A673 (cell line): Measurements from ENCODE around the gene RMND1. TPM values are rescaled to one million over a fixed set of nuclear protein-coding genes. Genes with fewer than 3 reads are reported as not detected.
A peak's percentile ranks its signal among the peaks of the same experiment; 100 is the strongest.

ENCODE experiments used
- BruUV-seq: library from RNA; stranded (reverse); fragments of 400-500 nt; replicated peaks from 2 replicates; lab custom pipeline; 2021; lab: Mats Ljungman, UMichigan
- CTCF ChIA-PET: fragments of 300-600 bp; sonication (Branson Sonifier 250); formaldehyde crosslinking; loops from one replicate; lab custom pipeline; 2022; ENCODE audit warnings: antibody characterized with exemption; lab: Charles Lee
- POLR2A ChIA-PET: fragments of 300-600 bp; sonication (Branson Sonifier 250); formaldehyde crosslinking; loops from one replicate; lab custom pipeline; 2022; ENCODE audit warnings: antibody characterized with exemption; ENCODE audit not compliant: low non-redundant PET; lab: Charles Lee
- DNase-seq: peaks from one replicate; pipeline ENCODE4 v3.0.0-alpha.2; 2015; ENCODE audit warnings: low spot score
- H3K27ac ChIP-seq: fragments of 200-600 bp; sonication (generic); 2 replicates; pipeline ENCODE4 v1.5.1; 2016; ENCODE audit warnings: mixed run types, low read depth, mild to moderate bottlenecking, mixed read lengths, antibody characterized with exemption, low read length; ENCODE audit not compliant: poor library complexity, severe bottlenecking
- H3K27me3 ChIP-seq: fragments of 200-600 bp; sonication (generic); replicated peaks from 2 replicates; pipeline ENCODE4 v1.6.1; 2017; ENCODE audit warnings: mixed run types, low read depth, mild to moderate bottlenecking, mixed read lengths, antibody characterized with exemption, low read length; ENCODE audit not compliant: insufficient read depth, poor library complexity
- H3K36me3 ChIP-seq: fragments of 200-600 bp; sonication (generic); 2 replicates; pipeline ENCODE4 v1.6.1; 2016; ENCODE audit warnings: mixed run types, mild to moderate bottlenecking, mixed read lengths, antibody characterized with exemption, low read length; ENCODE audit not compliant: insufficient read depth, poor library complexity, severe bottlenecking
- H3K4me1 ChIP-seq: fragments of 200-600 bp; sonication (generic); 2 replicates; pipeline ENCODE4 v1.6.1; 2017; ENCODE audit warnings: mixed run types, mild to moderate bottlenecking, mixed read lengths, antibody characterized with exemption, low read length; ENCODE audit not compliant: insufficient read depth, poor library complexity, severe bottlenecking
- H3K4me3 ChIP-seq: fragments of 200-600 bp; sonication (generic); 2 replicates; pipeline ENCODE4 v1.5.1; 2016; ENCODE audit warnings: low read depth, mixed run types, mild to moderate bottlenecking, mixed read lengths, low read length; ENCODE audit not compliant: poor library complexity, severe bottlenecking
- H3K9me3 ChIP-seq: fragments of 200-600 bp; sonication (generic); 2 replicates; pipeline ENCODE4 v1.6.1; 2016; ENCODE audit warnings: mixed run types, low read depth, mild to moderate bottlenecking, mixed read lengths, antibody characterized with exemption, low read length; ENCODE audit not compliant: poor library complexity, severe bottlenecking
- CTCF ChIP-seq: fragments of 300-800, 200-600 bp; sonication (generic); conservative IDR thresholded peaks from 2 replicates; pipeline ENCODE4 v1.5.1; 2017; ENCODE audit warnings: low read depth, mild to moderate bottlenecking, antibody characterized with exemption, low read length, moderate library complexity, mixed read lengths
- EZH2 ChIP-seq: fragments of 200-600 bp; sonication (generic); IDR thresholded peaks from 2 replicates; pipeline ENCODE4 v1.6.1; 2017; ENCODE audit warnings: borderline replicate concordance, low read depth, mild to moderate bottlenecking, mixed read lengths, antibody characterized with exemption, low read length; ENCODE audit not compliant: poor library complexity, severe bottlenecking
- intact Hi-C: fragments of 100-400 bp; cut with micrococcal nuclease; formaldehyde crosslinking; loops from one replicate; pipeline ENCODE4 v1.10.0; 2022; ENCODE audit not compliant: unreplicated experiment
- total RNA-seq: library from RNA; stranded (reverse); gene quantifications from 2 replicates; pipeline ENCODE4 v1.2.3, GENCODE V29; 2021

The RMND1 gene
- total RNA-seq, 1 experiment from 2014 or later = 25.6 TPM

DNA sequence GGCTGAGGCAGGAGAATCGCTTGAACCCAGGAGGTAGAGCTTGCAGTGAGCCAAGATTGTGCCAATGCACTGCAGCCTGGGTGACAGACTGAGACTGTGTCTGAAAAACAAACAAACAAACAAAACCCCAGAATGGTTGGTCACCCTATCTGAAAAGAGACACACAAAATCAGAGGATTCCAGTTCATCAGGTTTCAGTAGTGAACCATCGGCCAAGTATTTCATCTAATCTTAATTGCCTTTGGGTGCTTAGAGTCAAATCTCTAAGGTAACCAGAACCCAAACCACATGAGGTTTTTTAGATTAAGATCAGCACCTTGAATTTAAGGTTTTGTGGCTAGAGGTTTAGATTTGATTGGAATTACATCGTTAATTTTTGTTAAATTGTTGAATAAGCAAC, 52.2 kb downstream of the RMND1 start:
- H3K36me3 ChIP-seq = peaks cover 32% of the 10 kb centered on the region
- no TSS peak for BruUV-seq
- DNase-seq = no peak
- CTCF ChIA-PET = no interaction called here
- POLR2A ChIA-PET = no interaction called here
- no peak overlapping the region for H3K27ac ChIP-seq
- no peak overlapping the region for H3K4me3 ChIP-seq
- no peaks in the 10 kb centered on the region for H3K27me3 ChIP-seq
- TF ChIP-seq CTCF (no peak), EZH2 (no peak)
- intact Hi-C loops = no loop called here
- H3K4me1 ChIP-seq = peaks cover 9% of the 10 kb centered on the region
- H3K9me3 ChIP-seq = no peaks in the 10 kb centered on the region

GRCh38 chr6:151393410-151393809, 58.5 kb downstream of the RMND1 start:
- POLR2A ChIA-PET = no interaction called here

GRCh38 chr6:151392427-151392826, 59.5 kb downstream of the RMND1 start:
- H3K27ac ChIP-seq = peak overlapping the region; percentile 3
- no peaks in the 10 kb centered on the region for H3K9me3 ChIP-seq
- H3K36me3 ChIP-seq = peaks cover 12% of the 10 kb centered on the region
- H3K4me1 ChIP-seq = peaks cover 32% of the 10 kb centered on the region
- no peak for DNase-seq
- intact Hi-C loops = no loop called here
- ChIA-PET CTCF (no interaction called here), POLR2A (no interaction called here)
- H3K4me3 ChIP-seq = peak overlapping the region; percentile 97
- TSS peak; percentile 42 for BruUV-seq
- H3K27me3 ChIP-seq = no peaks in the 10 kb centered on the region
- no peak for TF ChIP-seq CTCF
- TF ChIP-seq EZH2 = no peak

More at GRCh38 chr6:151393410-151393809, 58.5 kb downstream of the RMND1 start:
- H3K4me3 ChIP-seq = peak overlapping the region; percentile 97
- H3K9me3 ChIP-seq = no peaks in the 10 kb centered on the region
- intact Hi-C loops = no loop called here
- DNase-seq = no peak
- no TSS peak for BruUV-seq
- CTCF ChIA-PET = interaction anchor here (0.6 kb wide), 1 partner anchor 13 kb away, joined by 3 read pairs; no protein-coding TSS in a partner anchor
- peaks cover 32% of the 10 kb centered on the region for H3K4me1 ChIP-seq
- TF ChIP-seq EZH2 (no peak), CTCF (no peak)
- peak overlapping the region; percentile 3 for H3K27ac ChIP-seq
- H3K27me3 ChIP-seq = no peaks in the 10 kb centered on the region
- peaks cover 14% of the 10 kb centered on the region for H3K36me3 ChIP-seq
